H1 (cell line): Measurements from ENCODE around the gene HPD. TPM values are rescaled to one million over a fixed set of nuclear protein-coding genes. Genes with fewer than 3 reads are reported as not detected.

ENCODE experiments used
- CTCF ChIA-PET: fragments of 300-600 bp; sonication (Branson Sonifier 250); formaldehyde crosslinking; loops from one replicate; lab custom pipeline; 2021; ENCODE audit not compliant: partially characterized antibody; lab: Charles Lee
- POLR2A ChIA-PET: fragments of 300-600 bp; sonication (Branson Sonifier 250); formaldehyde crosslinking; loops from one replicate; lab custom pipeline; 2021; ENCODE audit warnings: inconsistent platforms; ENCODE audit not compliant: partially characterized antibody; lab: Charles Lee
- DNase-seq, 2 experiments: peaks; one replicate each; pipeline versions ENCODE4 v3.0.0 to v3.0.0-alpha.2; 2010 to 2022; ENCODE audit warnings: low spot score in 2 of 2, low read depth in 1 of 2, mixed read lengths in 1 of 2
- FAIRE-seq: peaks from 2 replicates; lab custom pipeline; 2011; peaks lifted over from hg19 to GRCh38; lab: Jason Lieb, UNC
- H2AFZ ChIP-seq: 2 replicates; pipeline ENCODE4 v1.8.1; 2012; ENCODE audit warnings: low read length, inconsistent platforms
- H2AK5ac ChIP-seq: 2 replicates; pipeline ENCODE4 v1.6.1; 2013; ENCODE audit warnings: low read depth, low read length
- H2BK120ac ChIP-seq: replicated peaks from 2 replicates; pipeline ENCODE3; 2013; ENCODE audit warnings: low read depth, low read length, inconsistent platforms
- H2BK12ac ChIP-seq: 2 replicates; pipeline ENCODE4 v1.6.1; 2013; ENCODE audit warnings: low read depth, low read length
- H2BK15ac ChIP-seq: 2 replicates; pipeline ENCODE4 v1.6.1; 2013; ENCODE audit warnings: low read length
- H2BK20ac ChIP-seq: 2 replicates; pipeline ENCODE4 v1.6.1; 2013; ENCODE audit warnings: low read length
- H2BK5ac ChIP-seq: 2 replicates; pipeline ENCODE4 v1.6.1; 2013; ENCODE audit warnings: low read depth, low read length
- H3K14ac ChIP-seq: 2 replicates; pipeline ENCODE4 v1.6.1; 2013; ENCODE audit warnings: inconsistent platforms; ENCODE audit not compliant: insufficient read length
- H3K18ac ChIP-seq: 2 replicates; pipeline ENCODE4 v1.6.1; 2013; ENCODE audit warnings: low read length; ENCODE audit errors: extremely low read depth
- H3K23ac ChIP-seq: 2 replicates; pipeline ENCODE4 v1.6.1; 2013; ENCODE audit warnings: inconsistent platforms; ENCODE audit not compliant: insufficient read length
- H3K23me2 ChIP-seq: 2 replicates; pipeline ENCODE4 v1.6.1; 2013; ENCODE audit warnings: low read depth, low read length
- H3K27ac ChIP-seq: 2 replicates; pipeline ENCODE4 v1.6.1; 2011; ENCODE audit warnings: low read depth, low read length, inconsistent platforms
- H3K27me3 ChIP-seq, 4 experiments: replicated peaks in 1 of 4; 1 replicate in 1 of 4; 2 replicates in 3 of 4; pipeline versions ENCODE4 v1.6.1 to v1.8.1; 2011 to 2013; ENCODE audit warnings: low read length in 3 of 4, mild to moderate bottlenecking in 3 of 4, inconsistent platforms in 2 of 4, mixed read lengths in 2 of 4, moderate library complexity in 1 of 4; ENCODE audit not compliant: control insufficient read depth in 3 of 4, insufficient read depth in 3 of 4; ENCODE audit errors: extremely low read depth in 1 of 4
- H3K36me3 ChIP-seq, 4 experiments: 2 replicates each; pipeline versions ENCODE4 v1.6.1 to v1.8.1; 2011 to 2013; ENCODE audit warnings: mild to moderate bottlenecking in 4 of 4, low read length in 3 of 4, moderate library complexity in 2 of 4, control low read depth in 1 of 4, inconsistent platforms in 1 of 4; ENCODE audit not compliant: insufficient read depth in 4 of 4, control insufficient read depth in 2 of 4
- H3K4ac ChIP-seq: replicated peaks from 2 replicates; pipeline ENCODE3; 2013; ENCODE audit warnings: low read length, low read depth, mixed read lengths, inconsistent platforms; ENCODE audit not compliant: insufficient read length
- H3K4me1 ChIP-seq, 4 experiments: replicated peaks in 1 of 4; 1 replicate in 1 of 4; 2 replicates in 3 of 4; pipeline versions ENCODE4 v1.6.1 to v1.8.1; 2011 to 2013; ENCODE audit warnings: low read length in 3 of 4, inconsistent platforms in 2 of 4, mixed read lengths in 1 of 4; ENCODE audit not compliant: insufficient read depth in 4 of 4, control insufficient read depth in 3 of 4
- H3K4me2 ChIP-seq, 2 experiments: 2 replicates each; pipeline versions ENCODE4 v1.6.1 to v1.8.1; 2011 to 2013; ENCODE audit warnings: low read depth in 2 of 2, low read length in 2 of 2, control low read depth in 1 of 2, inconsistent platforms in 1 of 2, mild to moderate bottlenecking in 1 of 2; ENCODE audit not compliant: insufficient read depth in 1 of 2
- H3K4me3 ChIP-seq, 4 experiments: fragments of 200-600, 300-600 bp in 1 of 4; sonication (generic), shearing (Covaris generic), sonication (Bioruptor Twin) in 1 of 4; 2 replicates each; pipeline versions ENCODE4 v1.5.1 to v1.8.1; 2011 to 2016; ENCODE audit warnings: low read length in 4 of 4, low read depth in 3 of 4, control low read depth in 2 of 4, inconsistent platforms in 2 of 4, mild to moderate bottlenecking in 2 of 4, mixed read lengths in 1 of 4, moderate library complexity in 1 of 4; ENCODE audit not compliant: insufficient read depth in 2 of 4; ENCODE audit errors: extremely low read depth in 1 of 4
- H3K56ac ChIP-seq: replicated peaks from 2 replicates; pipeline ENCODE3; 2013; ENCODE audit warnings: low read depth, mild to moderate bottlenecking, mixed read lengths, low read length, inconsistent platforms; ENCODE audit not compliant: insufficient read length
- H3K79me1 ChIP-seq: 2 replicates; pipeline ENCODE4 v1.6.1; 2013; ENCODE audit warnings: low read depth, low read length, control low read depth
- H3K79me2 ChIP-seq, 2 experiments: 2 replicates each; pipeline versions ENCODE4 v1.6.1 to v1.8.1; 2012 to 2013; ENCODE audit warnings: low read length in 2 of 2, mild to moderate bottlenecking in 2 of 2, inconsistent platforms in 1 of 2; ENCODE audit not compliant: insufficient read depth in 2 of 2, control insufficient read depth in 1 of 2
- H3K9ac ChIP-seq, 4 experiments: replicated peaks in 1 of 4; 1 replicate in 1 of 4; 2 replicates in 3 of 4; pipeline versions ENCODE4 v1.6.1 to v1.8.1; 2011 to 2013; ENCODE audit warnings: low read depth in 3 of 4, low read length in 3 of 4, control low read depth in 2 of 4, mild to moderate bottlenecking in 2 of 4, moderate library complexity in 2 of 4, inconsistent platforms in 1 of 4; ENCODE audit errors: extremely low read depth in 1 of 4
- H3K9me3 ChIP-seq, 2 experiments: 2 replicates each; pipeline versions ENCODE4 v1.6.1 to v1.8.1; 2012 to 2013; ENCODE audit warnings: mild to moderate bottlenecking in 2 of 2, moderate library complexity in 2 of 2, control low read depth in 1 of 2, inconsistent platforms in 1 of 2, low read depth in 1 of 2, low read length in 1 of 2, mixed read lengths in 1 of 2; ENCODE audit not compliant: insufficient read depth in 2 of 2
- H4K20me1 ChIP-seq, 2 experiments: replicated peaks in 1 of 2; 2 replicates each; pipeline versions ENCODE3 to v1.8.1; 2011 to 2013; ENCODE audit warnings: inconsistent platforms in 2 of 2, low read length in 2 of 2, mild to moderate bottlenecking in 1 of 2; ENCODE audit not compliant: insufficient read depth in 2 of 2, control insufficient read depth in 1 of 2
- H4K5ac ChIP-seq: 2 replicates; pipeline ENCODE4 v1.6.1; 2013; ENCODE audit warnings: low read length, low read depth, mixed read lengths, inconsistent platforms; ENCODE audit not compliant: insufficient read length
- H4K8ac ChIP-seq: 2 replicates; pipeline ENCODE4 v1.8.0; 2013; ENCODE audit warnings: mild to moderate bottlenecking, moderate library complexity, low read length, inconsistent platforms; ENCODE audit not compliant: insufficient read depth; ENCODE audit errors: extremely low read depth
- H4K91ac ChIP-seq: replicated peaks from 2 replicates; pipeline ENCODE3; 2013; ENCODE audit warnings: low read length, mixed read lengths, inconsistent platforms; ENCODE audit not compliant: insufficient read length
- EGR1 ChIP-seq: IDR thresholded peaks from 2 replicates; pipeline ENCODE4 v1.6.1; 2011; ENCODE audit warnings: low read depth, low read length, borderline replicate concordance
- WGBS, 2 experiments: shearing (Covaris generic) in 1 of 2; methylation state at CpG; one replicate each; pipeline versions ENCODE4 v1.1.6 to v1.1.7; 2013 to 2015; ENCODE audit warnings: low lambda C conversion rate in 2 of 2, mixed read lengths in 2 of 2, inconsistent platforms in 1 of 2, low coverage in 1 of 2, missing lambda C conversion rate in 1 of 2; ENCODE audit not compliant: insufficient replicate concordance in 2 of 2, insufficient coverage in 1 of 2, insufficient read length in 1 of 2; ENCODE audit errors: extremely low coverage in 1 of 2, missing lambda C conversion rate in 1 of 2; 5-methylcytosine and 5-hydroxymethylcytosine counted together
- polyA plus RNA-seq, 7 experiments: library from polyadenylated mRNA; depleted of rRNA in 3 of 7; stranded (reverse) in 5 of 7; unstranded in 2 of 7; fragments of >200 nt in 5 of 7; fragments of 200-250 nt in 2 of 7; gene quantifications; 1 replicate in 5 of 7; 2 replicates in 1 of 7; 4 replicates in 1 of 7; pipeline versions ENCODE4 v1.2.1 to v1.2.3, GENCODE V29; 2011 to 2013; ENCODE audit warnings: missing spikeins in 2 of 7, mixed read lengths in 2 of 7
- total RNA-seq: library from RNA; stranded (reverse); fragmentation: NEBNext Ultra II Directional; extraction: Animal tissue kit (Norgen Biotek cat#: 25700); gene quantifications from 2 replicates; pipeline ENCODE4 v1.2.1, GENCODE V29; 2021

The HPD gene
- total and polyA plus RNA-seq, 2 of the 8 experiments (the other 6 are each of a cell fraction or from before 2014, with no cell fraction given): 0.48 to 0.56 TPM

GRCh38 chr12:121806546-121807423, 51.9 kb downstream of the HPD start:
- Histone ChIP-seq H3K79me2 (peaks cover 0 to 45% of the 10 kb centered on the region in 2 experiments; a peak in 2 of 4 replicates), H3K56ac (no peak overlapping the region), H3K4me1 (peaks cover 7 to 30% (median 24%) of the 10 kb centered on the region in 4 experiments), H3K23me2 (peaks cover 20% of the 10 kb centered on the region), H3K4me3 (peak overlapping the region in 3 of 4 experiments; percentile 14 to 87 (median 15); a peak in 4 of 8 replicates), H3K36me3 (peaks cover 0 to 29% (median 13%) of the 10 kb centered on the region in 4 experiments; a peak in 3 of 8 replicates), H2BK120ac (no peak overlapping the region), H3K79me1 (peaks cover 11% of the 10 kb centered on the region), H4K91ac (no peak overlapping the region), H2BK20ac (no peak overlapping the region), H3K9ac (no peak overlapping the region), H2BK15ac (0 out of 2 replicates have a peak overlapping the region, but pooled peaks have one; percentile 29), H4K5ac (no peak overlapping the region), H2BK5ac (no peak overlapping the region; the same call in 1 of the 2 replicates), H3K27me3 (no peaks in the 10 kb centered on the region), H2AK5ac (no peak overlapping the region), H3K27ac (no peak overlapping the region), H3K9me3 (no peaks in the 10 kb centered on the region), H4K8ac (no peak overlapping the region), H4K20me1 (peaks cover 2 to 6% of the 10 kb centered on the region in 2 experiments), H3K14ac (no peak overlapping the region), H3K4me2 (peak overlapping the region; percentile 61 to 92), H2BK12ac (no peak overlapping the region), H2AFZ (no peak overlapping the region), H3K23ac (no peak overlapping the region), H3K4ac (no peak overlapping the region), H3K18ac (no peak overlapping the region)
- TF ChIP-seq EGR1: no peak
- DNase-seq: no peak
- no peak for FAIRE-seq
- ChIA-PET CTCF (interaction anchor here (0.6 to 12.0 kb wide), 15 partner anchors 9 to 414 kb away, joined by 3 to 363 read pairs (median 4); partner anchors contain the start of gene RHOF), POLR2A (interaction anchor here (0.6 to 27.9 kb wide), 8 partner anchors 9 to 221 kb away, joined by 3 to 958 read pairs (median 8); partner anchors contain the start of genes RHOF and SETD1B)
- 80% methylated on average over 20 of the region's 21 CpGs; no CpG with 5 or more reads in 1 of the 2 experiments for WGBS, 2 experiments
